Measurements from ENCODE around the gene SNCAIP.

SNCAIP gene

DNA sequence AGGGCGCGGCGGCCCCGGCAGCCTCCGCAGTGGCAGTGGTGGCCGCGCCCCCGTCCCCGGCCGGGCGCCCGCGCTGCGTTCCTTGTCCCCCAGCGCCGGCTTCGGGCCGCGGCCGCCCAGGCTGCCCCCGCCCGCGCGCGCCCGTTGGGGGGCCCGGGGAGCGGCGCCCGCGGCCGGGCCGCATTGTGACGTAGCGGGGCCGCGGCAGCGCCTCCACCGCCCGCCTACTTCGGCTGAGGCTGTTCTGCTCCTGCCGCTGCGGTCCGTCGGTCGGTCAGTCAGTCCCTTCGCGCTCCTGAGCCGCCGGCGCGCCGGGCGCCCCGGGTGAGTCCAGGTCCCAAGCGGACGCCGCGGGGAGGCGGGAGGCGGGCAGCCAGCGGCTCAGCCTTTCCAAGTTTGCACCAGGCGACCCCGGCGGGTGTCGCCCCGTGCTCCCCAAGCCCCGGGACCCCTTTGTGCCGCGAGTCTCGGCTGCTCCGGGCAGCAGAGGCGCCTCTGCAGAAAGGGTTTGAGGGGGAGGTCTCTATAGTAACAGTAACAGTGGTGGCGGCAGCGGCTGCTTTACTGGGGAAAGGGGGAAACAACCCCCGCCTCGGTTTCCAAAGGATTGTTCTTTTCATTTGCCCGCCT, at the start of gene SNCAIP:
Gene SNCAIP (plus strand): TSS at position 277 of the 630 bp plus-strand sequence. CDS start 78,898 bp downstream, outside the sequence.
- in situ Hi-C loops (cut with HindIII; ENCODE audit: low pct_ligation_motif_present, low pct_unique_long_range_greater_than_20kb, low sequenced_read_pairs), result no loop called here
- peak; percentile 39 for DNase-seq

DNA sequence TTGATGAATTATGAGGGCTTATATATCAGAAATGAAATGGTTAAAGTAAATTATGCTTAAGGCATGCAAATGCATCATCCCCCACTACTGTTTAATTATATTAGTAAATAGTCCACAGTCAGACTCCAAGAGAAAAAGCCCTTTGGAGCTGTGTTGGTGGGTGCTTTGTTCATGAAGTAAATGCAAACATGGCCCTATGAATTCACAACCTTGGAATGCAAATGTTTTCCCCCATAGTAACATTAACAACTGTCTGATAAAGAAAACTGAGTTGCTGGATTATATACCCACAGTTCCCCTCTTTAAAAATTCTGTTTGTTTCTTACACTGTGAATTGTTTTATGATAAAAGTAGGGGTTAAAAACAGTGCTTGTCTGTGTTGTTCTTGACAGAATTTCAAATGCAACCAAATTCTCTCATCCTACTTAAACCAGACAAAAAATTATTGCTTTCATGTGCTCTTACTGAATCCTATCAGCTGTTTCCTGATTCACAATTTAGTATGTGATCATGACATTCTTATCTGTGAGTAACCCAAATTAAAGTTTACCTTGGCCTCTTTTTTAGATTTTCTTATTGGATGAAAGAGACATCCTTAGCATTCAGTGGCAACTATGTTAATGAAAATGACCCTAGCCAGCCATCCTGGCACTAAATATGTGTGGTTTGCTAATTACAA, 48.5 kb upstream of the SNCAIP start:
- in situ Hi-C loops (cut with HindIII; ENCODE audit: low pct_ligation_motif_present, low pct_unique_long_range_greater_than_20kb, low sequenced_read_pairs), result no loop called here
- DNase-seq, result no peak

DNA sequence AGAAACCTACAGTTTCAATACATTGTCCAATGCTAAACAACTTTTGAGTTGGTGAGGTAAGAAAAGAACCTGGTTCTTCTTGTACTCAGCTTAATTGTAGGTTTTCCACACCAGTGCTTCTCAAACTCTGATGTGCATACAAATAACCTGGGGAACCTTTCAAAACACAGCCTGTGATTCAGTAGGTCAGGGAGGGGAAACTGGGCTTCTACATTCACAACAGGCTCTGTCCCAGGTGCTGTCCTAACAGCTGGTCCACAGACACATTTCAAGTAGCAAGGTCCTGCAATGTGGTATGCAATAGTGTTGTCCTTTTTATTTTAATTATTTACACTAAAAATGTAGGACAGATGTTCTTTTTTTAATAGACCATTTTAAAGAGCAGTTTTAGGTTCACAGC, 47.4 kb upstream of the SNCAIP start:
- no peak for DNase-seq
- in situ Hi-C loops (cut with HindIII; ENCODE audit: low pct_ligation_motif_present, low pct_unique_long_range_greater_than_20kb, low sequenced_read_pairs), result no loop called here

DNA sequence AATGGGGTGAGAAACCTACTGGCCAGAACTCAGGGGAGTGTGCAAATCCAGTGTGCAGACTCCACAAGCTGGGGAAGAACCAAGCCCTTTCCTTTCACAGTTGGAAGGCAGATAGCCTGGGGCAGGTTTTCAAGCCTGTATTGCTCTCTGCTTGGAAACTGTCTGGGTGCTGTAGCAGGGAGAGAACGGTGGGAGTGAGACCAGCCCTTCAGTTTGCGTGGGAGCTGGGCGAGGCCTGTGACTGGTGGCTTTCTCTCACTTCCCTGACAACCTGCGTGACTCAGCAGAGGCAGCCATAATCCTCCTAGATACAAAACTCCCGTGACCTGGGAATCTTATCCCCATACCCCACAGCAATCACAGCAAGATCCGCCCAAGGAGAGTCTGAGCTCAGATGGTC, 44.9 kb upstream of the SNCAIP start:
- DNase-seq, result no peak
- in situ Hi-C loops (cut with HindIII; ENCODE audit: low pct_ligation_motif_present, low pct_unique_long_range_greater_than_20kb, low sequenced_read_pairs), result no loop called here

DNA sequence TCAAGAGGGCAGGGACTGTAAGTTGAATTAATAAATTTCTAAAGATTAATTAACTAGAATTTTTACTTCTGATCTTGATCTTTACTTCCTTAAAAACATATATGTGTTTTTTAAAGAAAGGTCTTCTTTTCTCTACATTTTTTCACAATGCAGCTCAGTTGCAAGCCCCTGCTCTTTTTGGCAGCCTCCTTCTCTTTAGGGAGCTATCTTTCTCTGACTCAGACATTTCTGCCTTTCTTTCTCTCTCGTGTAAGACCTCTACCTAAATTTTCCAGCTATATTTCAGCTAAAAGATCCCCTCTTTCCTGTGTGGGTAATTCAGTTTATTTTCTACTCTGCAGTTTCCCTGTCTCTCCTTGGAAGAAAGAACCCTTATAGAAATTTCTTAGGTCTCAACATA, 38.3 kb upstream of the SNCAIP start:
- in situ Hi-C loops (cut with HindIII; ENCODE audit: low pct_ligation_motif_present, low pct_unique_long_range_greater_than_20kb, low sequenced_read_pairs), result no loop called here
- no peak for DNase-seq

DNA sequence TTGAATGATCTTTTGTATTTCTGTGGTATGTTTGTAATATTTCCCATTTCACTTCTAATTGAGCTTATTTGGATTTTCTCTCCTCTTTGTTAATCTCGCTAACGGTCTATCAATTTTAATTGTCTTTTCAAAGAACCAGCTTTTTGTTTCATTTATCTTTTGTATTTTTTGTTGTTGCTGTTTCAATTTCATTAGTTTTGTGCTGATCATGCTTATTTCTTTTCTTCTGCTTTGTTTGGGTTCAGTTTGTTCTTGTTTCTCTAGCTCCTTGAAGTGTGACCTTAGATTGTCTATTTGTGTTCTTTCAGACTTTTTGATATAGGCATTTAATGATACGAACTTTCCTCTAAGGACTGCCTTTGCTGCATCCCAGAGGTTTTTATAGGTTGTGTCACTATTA, 28.4 kb upstream of the SNCAIP start:
- in situ Hi-C loops (cut with HindIII; ENCODE audit: low pct_ligation_motif_present, low pct_unique_long_range_greater_than_20kb, low sequenced_read_pairs), result no loop called here
- DNase-seq, result no peak

DNA sequence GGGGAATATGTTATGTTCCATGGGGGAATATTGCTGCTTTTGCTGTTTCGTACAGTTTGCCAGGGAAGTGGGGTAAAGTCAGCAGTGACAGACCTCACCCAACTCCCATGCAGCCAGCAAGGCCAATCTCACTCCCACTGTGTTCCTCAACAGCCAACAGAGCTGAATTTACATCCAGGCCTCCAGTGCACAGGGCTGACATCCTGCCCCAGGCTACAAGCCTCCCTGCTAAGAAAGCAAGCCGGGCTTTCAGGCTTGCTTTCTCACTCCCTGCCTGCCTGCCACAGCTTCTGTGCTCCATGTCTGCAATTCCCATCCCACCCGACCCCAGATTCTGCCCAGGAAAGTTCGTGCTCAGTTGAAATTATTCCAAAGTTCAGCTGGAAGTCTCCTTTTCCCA, 25.5 kb upstream of the SNCAIP start:
- DNase-seq, result no peak
- in situ Hi-C loops (cut with HindIII; ENCODE audit: low pct_ligation_motif_present, low pct_unique_long_range_greater_than_20kb, low sequenced_read_pairs), result no loop called here

DNA sequence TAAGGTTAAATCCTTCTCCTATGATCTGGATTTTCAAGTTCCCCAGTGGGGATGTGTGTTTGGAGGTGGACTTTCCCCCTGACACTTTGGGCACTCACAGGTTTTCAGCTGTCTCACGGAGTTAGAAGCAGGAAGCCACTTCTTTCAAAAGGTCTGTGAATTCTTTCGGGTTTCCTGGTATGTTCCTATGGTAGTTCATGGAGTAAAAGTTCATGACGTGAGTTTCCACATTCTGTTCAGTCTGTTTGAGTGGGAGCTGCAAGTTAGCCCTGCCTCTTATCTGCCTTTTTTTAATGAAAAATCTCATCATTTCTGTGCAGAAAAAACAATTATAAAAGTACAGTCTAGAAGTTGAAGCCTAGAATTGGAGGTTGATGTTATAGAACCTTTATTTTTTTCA, 24.9 kb upstream of the SNCAIP start:
- in situ Hi-C loops (cut with HindIII; ENCODE audit: low pct_ligation_motif_present, low pct_unique_long_range_greater_than_20kb, low sequenced_read_pairs), result no loop called here
- no peak for DNase-seq

DNA sequence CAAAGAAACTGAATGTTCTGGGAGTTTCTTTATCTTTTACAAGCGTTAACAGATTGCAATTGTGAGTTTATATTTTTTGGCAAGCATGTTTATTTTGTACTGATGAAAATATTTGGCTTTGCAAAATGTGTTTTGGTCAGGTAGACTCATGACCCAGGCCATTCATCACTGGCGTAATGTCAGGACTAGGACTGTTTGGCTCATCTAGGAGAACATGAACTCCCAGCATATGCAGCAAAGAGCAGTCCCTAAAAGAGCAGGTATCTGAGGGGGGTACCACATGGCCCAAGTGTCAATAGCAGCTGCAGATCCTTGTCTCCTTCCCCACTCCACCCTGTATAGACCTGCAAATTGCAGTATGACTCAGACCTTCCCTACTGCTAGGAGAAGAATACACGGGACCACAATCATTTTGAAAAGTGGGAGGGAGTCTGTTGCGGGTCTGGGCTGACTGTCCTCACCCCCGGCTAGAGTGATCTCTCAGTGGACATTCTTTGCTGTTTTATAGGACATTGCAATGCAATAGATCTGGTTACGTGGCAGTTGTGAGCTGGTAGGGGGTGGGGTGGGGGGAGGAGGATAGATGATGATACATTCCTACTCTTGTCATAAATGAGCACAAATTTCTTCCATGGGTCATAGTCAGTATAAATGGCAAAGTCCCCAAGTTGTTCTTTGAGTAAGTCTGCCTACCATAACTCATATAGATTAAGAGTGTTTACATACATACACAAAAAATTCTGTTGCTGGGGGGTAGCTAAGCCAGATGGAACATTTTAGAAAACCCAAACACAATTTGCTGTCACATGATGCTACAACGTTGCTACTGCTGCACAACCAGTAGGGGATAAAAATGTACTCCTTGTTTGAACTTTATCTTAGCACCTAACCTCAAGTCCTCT, 20.8 kb upstream of the SNCAIP start:
- in situ Hi-C loops (cut with HindIII; ENCODE audit: low pct_ligation_motif_present, low pct_unique_long_range_greater_than_20kb, low sequenced_read_pairs), result no loop called here
- no peak for DNase-seq

DNA sequence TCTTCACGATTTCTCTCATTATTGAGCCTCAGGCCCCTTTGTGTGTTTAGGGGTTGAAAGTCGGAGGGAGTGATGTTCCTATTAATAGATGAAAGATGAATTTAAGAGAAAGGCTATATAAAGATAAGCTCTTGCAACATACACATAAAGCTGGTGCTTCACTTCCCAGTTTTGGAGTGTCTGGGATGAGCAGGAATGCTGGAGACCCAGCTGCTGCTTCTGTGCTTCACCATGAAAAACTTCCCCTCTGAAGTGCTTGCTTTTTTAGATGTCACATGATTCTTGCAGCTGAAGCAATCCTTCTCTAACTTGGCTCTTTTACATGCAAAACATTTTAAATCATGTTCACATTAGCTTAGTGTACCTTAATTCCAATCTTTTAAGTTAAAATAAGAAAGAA, 19.7 kb upstream of the SNCAIP start:
- in situ Hi-C loops (cut with HindIII; ENCODE audit: low pct_ligation_motif_present, low pct_unique_long_range_greater_than_20kb, low sequenced_read_pairs), result no loop called here
- DNase-seq, result no peak

DNA sequence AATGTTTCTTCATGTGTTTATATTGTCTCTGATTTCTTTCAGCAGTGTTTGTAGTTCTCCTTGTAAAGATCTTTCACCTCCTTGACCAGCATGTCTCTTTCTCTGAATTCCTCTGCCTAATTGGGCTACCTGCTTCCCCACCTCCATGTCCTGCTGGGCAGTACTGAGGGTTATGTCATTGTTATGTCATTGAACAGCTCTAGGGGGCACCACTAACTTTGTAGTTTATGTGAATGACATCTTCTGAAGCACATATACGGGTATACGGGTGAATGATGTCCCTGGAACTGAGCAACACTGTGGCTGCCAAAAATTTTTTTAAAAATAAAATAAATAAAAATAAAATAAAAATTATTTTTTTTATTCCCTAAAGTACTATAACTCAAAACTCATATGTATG, 16.9 kb upstream of the SNCAIP start:
- peak; percentile 31 for DNase-seq
- in situ Hi-C loops (cut with HindIII; ENCODE audit: low pct_ligation_motif_present, low pct_unique_long_range_greater_than_20kb, low sequenced_read_pairs), result no loop called here

DNA sequence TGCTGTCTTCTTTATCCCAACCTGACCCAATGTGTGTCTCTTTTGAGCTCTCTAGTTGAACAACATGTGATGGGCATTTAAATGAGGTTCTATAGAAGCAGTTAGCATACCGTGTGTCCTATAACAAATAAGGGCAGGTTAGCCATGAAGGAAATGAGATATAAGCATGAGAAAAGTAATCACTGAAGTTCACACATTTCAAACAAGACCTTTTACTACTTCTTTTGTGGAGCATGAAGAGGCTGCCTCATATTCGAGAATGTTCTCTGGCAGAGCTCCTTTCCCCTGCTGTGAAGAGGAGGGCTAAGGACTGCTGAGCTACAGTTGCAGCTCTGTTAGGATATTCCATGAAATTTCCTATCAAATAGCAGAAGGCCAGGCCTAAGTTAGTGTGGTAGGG, 15.2 kb upstream of the SNCAIP start:
- DNase-seq, result no peak
- in situ Hi-C loops (cut with HindIII; ENCODE audit: low pct_ligation_motif_present, low pct_unique_long_range_greater_than_20kb, low sequenced_read_pairs), result no loop called here

DNA sequence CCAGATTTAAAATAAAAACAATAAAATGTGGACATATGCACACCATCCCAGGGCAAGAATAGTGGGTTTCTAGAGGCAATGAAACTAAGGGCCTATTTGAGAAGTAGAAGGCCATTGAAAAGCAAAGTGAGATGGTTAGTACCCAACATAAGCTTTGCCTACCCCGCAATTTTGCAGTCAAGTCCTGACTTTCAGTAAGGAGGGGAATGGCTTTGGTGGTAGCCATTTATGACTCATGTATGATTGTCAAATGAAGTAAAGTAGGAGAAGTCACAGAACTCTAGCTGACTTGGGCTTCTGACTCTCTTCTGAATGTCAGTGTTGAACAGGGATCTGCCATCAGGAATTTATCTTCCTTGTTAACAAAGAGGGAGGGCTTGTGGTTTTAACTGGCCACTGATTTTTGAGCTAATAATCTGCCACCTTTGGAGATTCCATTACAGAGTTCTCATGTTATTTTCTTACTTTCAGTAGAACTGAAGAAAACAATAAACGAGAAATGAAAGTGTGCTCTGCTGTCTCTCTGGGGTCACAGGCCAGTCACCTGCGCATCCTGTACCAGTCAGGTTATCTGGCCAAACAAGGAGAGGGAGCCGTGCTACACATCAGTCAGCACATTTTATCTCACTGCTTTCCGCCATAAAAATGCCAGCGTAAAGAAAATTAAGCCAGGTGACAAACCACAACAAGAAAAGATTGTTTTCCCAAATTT, 14.3 kb upstream of the SNCAIP start:
- in situ Hi-C loops (cut with HindIII; ENCODE audit: low pct_ligation_motif_present, low pct_unique_long_range_greater_than_20kb, low sequenced_read_pairs), result no loop called here
- DNase-seq, result no peak

DNA sequence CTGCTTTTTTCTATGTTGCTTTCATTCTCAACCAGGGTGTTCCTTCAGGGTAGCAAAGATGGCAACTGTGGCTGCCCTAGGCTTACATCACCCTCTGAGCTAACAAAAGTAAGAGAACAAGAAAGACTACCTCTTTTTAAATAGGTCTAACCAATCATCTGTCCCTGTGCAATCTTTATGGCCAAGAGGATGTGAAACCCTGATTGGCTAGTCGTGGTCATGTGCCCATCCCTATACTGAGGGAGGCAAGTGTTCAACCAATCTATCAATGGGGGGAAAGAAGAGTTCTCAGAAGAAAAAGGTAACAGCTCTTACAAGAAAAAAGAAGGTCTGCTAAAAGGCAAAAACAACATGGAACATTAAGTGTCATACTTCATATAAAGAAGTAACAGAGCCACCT, 11.7 kb upstream of the SNCAIP start:
- in situ Hi-C loops (cut with HindIII; ENCODE audit: low pct_ligation_motif_present, low pct_unique_long_range_greater_than_20kb, low sequenced_read_pairs), result no loop called here

DNA sequence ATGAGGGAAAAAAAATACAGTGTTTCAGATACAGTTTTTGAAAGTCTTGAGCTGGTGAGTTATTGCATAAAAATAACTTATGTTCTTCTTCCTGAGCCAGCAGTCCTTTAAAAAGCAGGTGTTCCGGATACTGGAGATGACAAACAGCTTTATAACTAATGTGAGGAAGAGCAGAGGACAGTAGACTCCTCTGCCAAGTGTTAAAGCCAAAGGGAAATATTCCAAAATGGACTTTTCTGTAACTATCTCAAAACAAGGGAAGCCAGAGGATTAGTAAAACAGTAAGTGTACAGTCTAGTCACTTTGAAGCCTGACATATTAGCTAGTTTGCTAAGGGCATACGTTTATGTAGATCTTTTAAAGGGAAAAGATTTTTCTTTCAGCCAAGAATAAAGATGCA, 11.0 kb upstream of the SNCAIP start:
- in situ Hi-C loops (cut with HindIII; ENCODE audit: low pct_ligation_motif_present, low pct_unique_long_range_greater_than_20kb, low sequenced_read_pairs), result no loop called here

More for the DNA sequence above, 11.7 kb upstream of the SNCAIP start:
- DNase-seq, result no peak

DNA sequence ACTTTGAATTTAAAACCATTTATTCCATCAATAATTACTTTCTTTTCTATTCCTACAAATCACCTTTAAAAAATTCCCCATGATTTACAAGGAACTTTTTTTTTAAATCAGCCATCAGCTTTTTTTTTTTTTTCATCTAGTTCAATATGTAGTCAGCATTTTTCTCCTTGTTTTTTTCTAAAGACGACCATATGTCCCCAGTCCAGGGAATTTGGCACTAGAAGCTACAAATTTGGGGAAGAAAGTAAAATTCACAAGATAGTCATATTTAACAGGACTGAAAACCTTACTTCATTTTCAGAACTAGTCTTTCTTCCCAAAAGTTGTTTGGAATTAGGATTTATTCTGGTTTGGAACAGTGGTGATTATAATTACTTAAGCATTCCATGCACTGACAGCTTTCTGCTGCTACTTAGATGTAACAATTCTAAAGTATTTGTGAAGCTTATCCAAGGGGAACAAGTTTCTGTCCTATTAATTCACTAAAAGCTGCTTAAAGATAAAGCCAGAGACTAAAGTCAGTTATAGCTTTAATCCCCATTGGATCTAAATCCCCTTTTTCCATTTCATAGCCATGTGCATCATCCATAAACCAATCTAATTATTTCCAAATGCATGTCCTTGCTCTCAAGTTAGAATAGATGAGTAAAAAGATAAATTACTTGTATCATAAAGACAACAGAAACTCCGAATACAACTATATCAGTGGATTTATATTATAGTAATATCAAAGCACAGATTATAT, 7.4 kb upstream of the SNCAIP start:
- DNase-seq, result no peak
- in situ Hi-C loops (cut with HindIII; ENCODE audit: low pct_ligation_motif_present, low pct_unique_long_range_greater_than_20kb, low sequenced_read_pairs), result no loop called here

More for the DNA sequence above, 11.0 kb upstream of the SNCAIP start:
- DNase-seq, result no peak

DNA sequence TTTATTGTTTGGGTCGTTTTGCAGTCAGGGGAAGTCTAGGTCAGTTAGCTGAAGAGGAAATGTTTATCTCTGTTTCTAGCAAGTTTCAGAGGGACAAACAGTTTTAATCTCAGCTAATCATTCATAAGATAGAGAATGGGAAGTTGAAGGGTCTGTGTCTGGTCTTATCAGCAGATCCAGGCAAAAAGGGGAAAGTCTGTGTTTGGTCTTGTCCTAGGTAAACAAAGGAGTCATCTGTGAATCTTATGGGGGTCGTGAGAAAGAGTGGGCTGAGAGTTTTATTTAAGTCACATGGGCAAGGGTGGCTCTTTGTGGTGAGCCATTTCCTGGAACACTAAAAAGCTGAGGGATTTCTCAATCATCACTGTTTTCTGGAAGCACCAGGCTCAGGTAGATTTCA, 5.6 kb upstream of the SNCAIP start:
- in situ Hi-C loops (cut with HindIII; ENCODE audit: low pct_ligation_motif_present, low pct_unique_long_range_greater_than_20kb, low sequenced_read_pairs), result no loop called here
- no peak for DNase-seq

DNA sequence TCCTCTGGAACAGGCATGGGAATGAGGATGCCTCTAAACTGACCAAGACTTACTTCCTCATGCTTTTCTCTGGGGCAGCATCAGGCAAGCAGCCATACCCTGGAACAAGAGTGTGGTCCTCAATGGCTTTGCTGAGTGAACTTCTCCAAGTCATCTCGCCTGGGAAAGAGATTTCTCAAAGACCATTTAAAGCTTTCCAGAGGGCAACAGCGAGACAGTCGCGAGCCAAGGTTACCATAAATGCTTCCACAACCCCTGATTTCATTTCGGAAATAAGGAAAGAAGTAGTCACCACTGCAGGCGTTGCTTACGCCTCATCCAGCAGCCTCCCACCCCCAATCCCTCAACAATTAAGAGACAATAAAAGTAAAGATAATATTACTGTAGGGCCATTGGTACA, 1.1 kb upstream of the SNCAIP start:
- in situ Hi-C loops (cut with HindIII; ENCODE audit: low pct_ligation_motif_present, low pct_unique_long_range_greater_than_20kb, low sequenced_read_pairs), result no loop called here

More for the DNA sequence above, 1.1 kb upstream of the SNCAIP start:
- no peak for DNase-seq
